NB4 (cell line): ENCODE results near the gene TULP4.

ENCODE experiments used
- DNase-seq: peaks from one replicate; pipeline ENCODE4 v3.0.0; 2010; ENCODE audit warnings: low read depth
- H3K4me3 ChIP-seq: one replicate; pipeline ENCODE4 v1.5.1; 2011; ENCODE audit warnings: mild to moderate bottlenecking, low read depth, low read length, moderate library complexity
- CTCF ChIP-seq: IDR thresholded peaks from one replicate; pipeline ENCODE4 v1.5.1; 2012; ENCODE audit warnings: low read depth, low read length
- MAX ChIP-seq: IDR thresholded peaks from 2 replicates; pipeline ENCODE4 v1.6.1; 2011; ENCODE audit warnings: low read depth, low read length
- MYC ChIP-seq: IDR thresholded peaks from 2 replicates; pipeline ENCODE4 v1.6.1; 2011; ENCODE audit warnings: low read depth, low read length
- POLR2A ChIP-seq: IDR thresholded peaks from 2 replicates; pipeline ENCODE4 v1.6.1; 2011; ENCODE audit warnings: mild to moderate bottlenecking; ENCODE audit not compliant: insufficient read length; ENCODE audit errors: extremely low read depth

Gene TULP4

DNA sequence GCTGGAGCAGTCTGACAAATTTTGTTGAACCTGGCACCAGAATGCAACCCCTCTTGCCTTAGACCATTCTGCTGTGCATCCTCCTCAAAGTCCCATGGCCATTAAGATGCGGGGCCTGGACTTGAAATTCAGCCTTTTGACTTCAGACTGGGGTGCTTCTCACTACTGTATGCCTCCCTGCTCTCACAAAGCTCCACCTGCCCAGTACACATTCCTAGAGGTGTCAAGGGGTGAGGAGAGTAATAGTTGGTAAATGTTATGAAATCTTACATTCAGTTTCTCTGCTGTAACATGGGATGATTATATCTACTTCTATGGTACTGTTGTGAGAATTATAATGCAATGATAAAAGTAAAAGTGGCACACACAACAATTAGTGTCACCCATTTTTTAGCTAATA is 70.8 kb downstream of the TULP4 start:
- DNase-seq: no peak
- H3K4me3 ChIP-seq: no peak overlapping the region
- TF ChIP-seq MAX: no peak
- TF ChIP-seq CTCF: no peak
- TF ChIP-seq MYC: no peak
- no peak for TF ChIP-seq POLR2A

- DNase-seq: no peak
- H3K4me3 ChIP-seq: no peak overlapping the region
- no peak for TF ChIP-seq MYC
Measured at GRCh38 chr6:158383542-158383941, 71.3 kb downstream of the TULP4 start.

- DNase-seq: no peak
- H3K4me3 ChIP-seq: no peak overlapping the region
- TF ChIP-seq MAX: no peak
- TF ChIP-seq POLR2A: no peak
- no peak for TF ChIP-seq CTCF
- TF ChIP-seq MYC: no peak
Measured at GRCh38 chr6:158384671-158385110, 72.4 kb downstream of the TULP4 start.

DNA sequence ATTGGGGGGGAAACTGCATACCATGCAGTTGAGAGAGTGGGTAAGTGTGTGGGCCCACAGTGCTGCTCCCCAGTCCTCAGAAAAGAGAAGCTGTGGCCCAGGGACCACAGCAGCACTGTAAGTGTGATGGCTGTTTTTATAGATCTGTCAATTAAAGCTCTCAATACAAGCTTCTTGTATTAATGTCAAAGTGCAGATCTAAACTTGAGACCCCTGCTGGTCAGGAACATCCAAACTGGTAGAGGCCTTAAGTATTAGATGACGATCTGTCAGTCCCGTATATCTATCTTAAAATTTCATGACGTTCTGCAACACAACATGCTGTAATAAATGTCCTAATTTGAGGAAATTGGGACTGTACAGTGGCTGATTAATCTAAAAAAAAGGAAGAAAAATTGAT is 74.8 kb downstream of the TULP4 start:
- TF ChIP-seq CTCF (peak; percentile 32), MYC (no peak)
- DNase-seq: peak; percentile 49
- H3K4me3 ChIP-seq: no peak overlapping the region

- TF ChIP-seq POLR2A (no peak), MYC (no peak), MAX (no peak), CTCF (no peak)
- no peak overlapping the region for H3K4me3 ChIP-seq
- no peak for DNase-seq
Measured at GRCh38 chr6:158387578-158387977, 75.3 kb downstream of the TULP4 start.

GRCh38 chr6:158388727-158389126 is 76.5 kb downstream of the TULP4 start:
- DNase-seq: no peak

More at GRCh38 chr6:158388727-158389126, 76.5 kb downstream of the TULP4 start:
- no peak overlapping the region for H3K4me3 ChIP-seq
- TF ChIP-seq MYC (no peak), POLR2A (no peak), CTCF (no peak), MAX (no peak)
